ENCODE measurements around the gene PLA2G15.

The PLA2G15 gene

GRCh38 chr16:68236137-68236825, 8.9 kb upstream of the PLA2G15 start:
- no peaks in the 10 kb centered on the region for H3K9me3 Mint-ChIP-seq
- peaks cover 0 to 3% of the 10 kb centered on the region in 2 donors for H3K36me3 Mint-ChIP-seq
- ATAC-seq (replicated peaks) (peak; percentile 14 to 21), DNase-seq (peak; percentile 38)
- H3K4me1 Mint-ChIP-seq = peaks cover 28 to 52% of the 10 kb centered on the region in 2 donors
- H3K27me3 Mint-ChIP-seq = no peaks in the 10 kb centered on the region
- peak overlapping the region; percentile 86 for H3K4me3 Mint-ChIP-seq
- H3K27ac Mint-ChIP-seq = peak overlapping the region; percentile 90

GRCh38 chr16:68236826-68237242, 8.3 kb upstream of the PLA2G15 start:
- Mint-ChIP-seq H3K27me3 (no peaks in the 10 kb centered on the region), H3K9me3 (no peaks in the 10 kb centered on the region), H3K4me1 (peaks cover 26 to 52% of the 10 kb centered on the region in 2 donors), H3K27ac (peak overlapping the region; percentile 90), H3K4me3 (peak overlapping the region; percentile 86), H3K36me3 (peaks cover 0 to 3% of the 10 kb centered on the region in 2 donors)
- DNase-seq (no peak), ATAC-seq (replicated peaks) (peak; percentile 13 to 22)

- Mint-ChIP-seq H3K36me3 (peaks cover 0 to 3% of the 10 kb centered on the region in 2 donors), H3K27ac (peak overlapping the region; percentile 90), H3K4me1 (peaks cover 26 to 51% of the 10 kb centered on the region in 2 donors), H3K4me3 (peak overlapping the region; percentile 86), H3K9me3 (no peaks in the 10 kb centered on the region), H3K27me3 (no peaks in the 10 kb centered on the region)
- ATAC-seq (replicated peaks) (peak; percentile 79 to 82), DNase-seq (peak; percentile 95)
These were observed 7.7 kb upstream of the PLA2G15 start for GRCh38 chr16:68237243-68238028.

- H3K4me1 Mint-ChIP-seq = peaks cover 23 to 46% of the 10 kb centered on the region in 2 donors
- ATAC-seq (replicated peaks) (peak in 1 of 2 donors; percentile 0), DNase-seq (no peak)
- H3K9me3 Mint-ChIP-seq = no peaks in the 10 kb centered on the region
- peak overlapping the region; percentile 59 for H3K27ac Mint-ChIP-seq
- no peaks in the 10 kb centered on the region for H3K27me3 Mint-ChIP-seq
- peak overlapping the region; percentile 86 for H3K4me3 Mint-ChIP-seq
- no peaks in the 10 kb centered on the region for H3K36me3 Mint-ChIP-seq
These were observed 7.2 kb upstream of the PLA2G15 start for GRCh38 chr16:68238029-68238345.

- H3K9me3 Mint-ChIP-seq = no peaks in the 10 kb centered on the region
- H3K36me3 Mint-ChIP-seq = peaks cover 2 to 3% of the 10 kb centered on the region in 2 donors
- no peak for DNase-seq
- no peak overlapping the region for H3K27ac Mint-ChIP-seq
- peaks cover 25 to 51% of the 10 kb centered on the region in 2 donors for H3K4me1 Mint-ChIP-seq
- ATAC-seq (replicated peaks) = no peak
- no peak overlapping the region for H3K4me3 Mint-ChIP-seq
- H3K27me3 Mint-ChIP-seq = no peaks in the 10 kb centered on the region
These were observed 3.1 kb upstream of the PLA2G15 start for GRCh38 chr16:68242085-68242484.

GRCh38 chr16:68242926-68243858, 2.0 kb upstream of the PLA2G15 start:
- ATAC-seq (replicated peaks) = no peak
- no peak overlapping the region for H3K27ac Mint-ChIP-seq
- H3K27me3 Mint-ChIP-seq = no peaks in the 10 kb centered on the region
- no peak for DNase-seq
- peaks cover 2 to 3% of the 10 kb centered on the region in 2 donors for H3K36me3 Mint-ChIP-seq
- no peaks in the 10 kb centered on the region for H3K9me3 Mint-ChIP-seq
- H3K4me3 Mint-ChIP-seq = peak overlapping the region in 1 of 2 donors; percentile 100
- H3K4me1 Mint-ChIP-seq = peaks cover 26 to 55% of the 10 kb centered on the region in 2 donors

- Mint-ChIP-seq H3K4me1 (peaks cover 23 to 48% of the 10 kb centered on the region in 2 donors), H3K27ac (peak overlapping the region; percentile 96), H3K36me3 (peaks cover 6 to 7% of the 10 kb centered on the region in 2 donors), H3K9me3 (no peaks in the 10 kb centered on the region), H3K4me3 (peak overlapping the region; percentile 100), H3K27me3 (no peaks in the 10 kb centered on the region)
- ATAC-seq (replicated peaks) (peak in 1 of 2 donors; percentile 1), DNase-seq (no peak)
These were observed 681 bp upstream of the PLA2G15 start for GRCh38 chr16:68244481-68244902.

- peaks cover 23 to 47% of the 10 kb centered on the region in 2 donors for H3K4me1 Mint-ChIP-seq
- peak overlapping the region; percentile 96 for H3K27ac Mint-ChIP-seq
These were observed 948 bp downstream of the PLA2G15 start for GRCh38 chr16:68246121-68246520.

GRCh38 chr16:68246666-68247065, 1.5 kb downstream of the PLA2G15 start:
- H3K9me3 Mint-ChIP-seq = no peaks in the 10 kb centered on the region
- peak overlapping the region; percentile 100 for H3K4me3 Mint-ChIP-seq
- peaks cover 13 to 18% of the 10 kb centered on the region in 2 donors for H3K36me3 Mint-ChIP-seq
- H3K27me3 Mint-ChIP-seq = no peaks in the 10 kb centered on the region
- ATAC-seq (replicated peaks) (no peak), DNase-seq (no peak)
- peaks cover 24 to 53% of the 10 kb centered on the region in 2 donors for H3K4me1 Mint-ChIP-seq
- peak overlapping the region; percentile 66 for H3K27ac Mint-ChIP-seq

More at GRCh38 chr16:68246121-68246520, 948 bp downstream of the PLA2G15 start:
- H3K9me3 Mint-ChIP-seq = no peaks in the 10 kb centered on the region
- peak overlapping the region; percentile 100 for H3K4me3 Mint-ChIP-seq
- DNase-seq (no peak), ATAC-seq (replicated peaks) (no peak)
- peaks cover 13 to 17% of the 10 kb centered on the region in 2 donors for H3K36me3 Mint-ChIP-seq
- no peaks in the 10 kb centered on the region for H3K27me3 Mint-ChIP-seq

- no peak overlapping the region for H3K27ac Mint-ChIP-seq
These were observed 2.2 kb downstream of the PLA2G15 start for GRCh38 chr16:68247400-68247799.

GRCh38 chr16:68247932-68248331, 2.8 kb downstream of the PLA2G15 start:
- no peak overlapping the region for H3K27ac Mint-ChIP-seq
- H3K36me3 Mint-ChIP-seq = peaks cover 13 to 22% of the 10 kb centered on the region in 2 donors
- ATAC-seq (replicated peaks) (no peak), DNase-seq (no peak)
- no peaks in the 10 kb centered on the region for H3K9me3 Mint-ChIP-seq
- no peak overlapping the region for H3K4me3 Mint-ChIP-seq
- no peaks in the 10 kb centered on the region for H3K27me3 Mint-ChIP-seq
- H3K4me1 Mint-ChIP-seq = peaks cover 31 to 62% of the 10 kb centered on the region in 2 donors

More at GRCh38 chr16:68247400-68247799, 2.2 kb downstream of the PLA2G15 start:
- H3K4me3 Mint-ChIP-seq = no peak overlapping the region
- peaks cover 13 to 21% of the 10 kb centered on the region in 2 donors for H3K36me3 Mint-ChIP-seq
- H3K9me3 Mint-ChIP-seq = no peaks in the 10 kb centered on the region
- no peak for ATAC-seq (replicated peaks)
- peaks cover 29 to 60% of the 10 kb centered on the region in 2 donors for H3K4me1 Mint-ChIP-seq
- no peaks in the 10 kb centered on the region for H3K27me3 Mint-ChIP-seq
- DNase-seq = no peak

GRCh38 chr16:68249371-68249770, 4.2 kb downstream of the PLA2G15 start:
- peaks cover 15 to 27% of the 10 kb centered on the region in 2 donors for H3K36me3 Mint-ChIP-seq

GRCh38 chr16:68250951-68251350, 5.8 kb downstream of the PLA2G15 start:
- DNase-seq (no peak), ATAC-seq (replicated peaks) (no peak)
- Mint-ChIP-seq H3K27me3 (no peaks in the 10 kb centered on the region), H3K36me3 (peaks cover 14 to 33% of the 10 kb centered on the region in 2 donors), H3K4me1 (peaks cover 26 to 45% of the 10 kb centered on the region in 2 donors), H3K27ac (no peak overlapping the region), H3K4me3 (no peak overlapping the region), H3K9me3 (no peaks in the 10 kb centered on the region)

More at GRCh38 chr16:68249371-68249770, 4.2 kb downstream of the PLA2G15 start:
- peaks cover 33 to 60% of the 10 kb centered on the region in 2 donors for H3K4me1 Mint-ChIP-seq
- no peak overlapping the region for H3K27ac Mint-ChIP-seq
- no peak for DNase-seq
- no peak for ATAC-seq (replicated peaks)
- no peak overlapping the region for H3K4me3 Mint-ChIP-seq
- H3K27me3 Mint-ChIP-seq = no peaks in the 10 kb centered on the region
- H3K9me3 Mint-ChIP-seq = no peaks in the 10 kb centered on the region

GRCh38 chr16:68251832-68252231, 6.7 kb downstream of the PLA2G15 start:
- Mint-ChIP-seq H3K27me3 (no peaks in the 10 kb centered on the region), H3K27ac (no peak overlapping the region), H3K4me3 (peak overlapping the region in 1 of 2 donors; percentile 22), H3K4me1 (peaks cover 18 to 36% of the 10 kb centered on the region in 2 donors), H3K36me3 (peaks cover 14 to 33% of the 10 kb centered on the region in 2 donors), H3K9me3 (no peaks in the 10 kb centered on the region)
- DNase-seq (no peak), ATAC-seq (replicated peaks) (peak; percentile 77 to 85)

Data from stimulated activated naive B cell treated with anti-CD40 and anti-IgM and Interleukin-4, amounts not matched to agents 10 μg/mL and 1 μg/mL and 100 μg/mL, for 72 hours (primary cell).